ENCODE data around the gene CPNE9. TPM values are rescaled to one million over a fixed set of nuclear protein-coding genes. Genes with fewer than 3 reads are reported as not detected.

The CPNE9 gene
- total and polyA plus RNA-seq, 2 donors from 2014 or later, result 0.16 to 0.19 TPM

DNA sequence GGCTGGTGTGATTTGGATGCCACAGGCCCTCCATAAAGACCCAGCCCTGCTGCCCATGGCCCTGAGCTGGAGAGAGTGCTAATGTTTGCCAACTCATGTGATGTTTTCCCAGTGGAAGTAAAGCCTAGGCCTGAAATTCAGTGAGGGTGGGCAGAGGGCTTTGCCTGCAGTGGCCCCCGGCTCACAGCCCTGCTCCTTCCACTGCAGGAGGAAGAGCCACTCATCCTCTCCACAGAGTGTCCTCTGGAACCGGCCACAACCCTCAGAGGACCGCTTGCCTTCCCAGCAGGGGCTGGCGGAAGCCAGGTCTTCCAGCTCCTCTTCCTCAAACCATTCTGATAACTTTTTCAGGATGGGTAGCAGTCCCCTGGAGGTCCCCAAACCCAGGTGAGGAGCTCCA lies 13.9 kb upstream of the CPNE9 start:
- TF ChIP-seq, protein P1, sequence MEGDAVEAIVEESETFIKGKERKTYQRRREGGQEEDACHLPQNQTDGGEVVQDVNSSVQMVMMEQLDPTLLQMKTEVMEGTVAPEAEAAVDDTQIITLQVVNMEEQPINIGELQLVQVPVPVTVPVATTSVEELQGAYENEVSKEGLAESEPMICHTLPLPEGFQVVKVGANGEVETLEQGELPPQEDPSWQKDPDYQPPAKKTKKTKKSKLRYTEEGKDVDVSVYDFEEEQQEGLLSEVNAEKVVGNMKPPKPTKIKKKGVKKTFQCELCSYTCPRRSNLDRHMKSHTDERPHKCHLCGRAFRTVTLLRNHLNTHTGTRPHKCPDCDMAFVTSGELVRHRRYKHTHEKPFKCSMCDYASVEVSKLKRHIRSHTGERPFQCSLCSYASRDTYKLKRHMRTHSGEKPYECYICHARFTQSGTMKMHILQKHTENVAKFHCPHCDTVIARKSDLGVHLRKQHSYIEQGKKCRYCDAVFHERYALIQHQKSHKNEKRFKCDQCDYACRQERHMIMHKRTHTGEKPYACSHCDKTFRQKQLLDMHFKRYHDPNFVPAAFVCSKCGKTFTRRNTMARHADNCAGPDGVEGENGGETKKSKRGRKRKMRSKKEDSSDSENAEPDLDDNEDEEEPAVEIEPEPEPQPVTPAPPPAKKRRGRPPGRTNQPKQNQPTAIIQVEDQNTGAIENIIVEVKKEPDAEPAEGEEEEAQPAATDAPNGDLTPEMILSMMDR (IDR thresholded peaks at IDR 0.05; ENCODE audit: borderline replicate concordance, extremely low read depth, insufficient read depth), result no peak
- DNase-seq, result peak in 1 of 5 donors; percentile 38
- Histone ChIP-seq H3K36me3 (ENCODE audit: control insufficient read depth in 2 of 3, insufficient read depth in 3 of 3, low read length in 3 of 3) (peaks cover 0 to 87% (median 71%) of the 10 kb centered on the region in 3 donors), H3K27ac (ENCODE audit: low read depth in 2 of 2, low read length in 2 of 2) (no peak overlapping the region), H3K9ac (ENCODE audit: low read length in 3 of 3) (no peak overlapping the region), H3K27me3 (ENCODE audit: control insufficient read depth, insufficient read depth, low read length) (no peaks in the 10 kb centered on the region), H3K4me1 (ENCODE audit: control insufficient read depth in 2 of 3, insufficient read depth in 2 of 3, low read depth in 1 of 3, low read length in 3 of 3) (no peaks in the 10 kb centered on the region), H3K9me3 (ENCODE audit: control insufficient read depth in 2 of 3, insufficient read depth in 1 of 3, low read length in 3 of 3) (no peaks in the 10 kb centered on the region), H3K4me3 (ENCODE audit: low read length in 3 of 3) (no peak overlapping the region)
- intact Hi-C loops (cut with DNase I), result no loop called here
- no peak for FAIRE-seq

DNA sequence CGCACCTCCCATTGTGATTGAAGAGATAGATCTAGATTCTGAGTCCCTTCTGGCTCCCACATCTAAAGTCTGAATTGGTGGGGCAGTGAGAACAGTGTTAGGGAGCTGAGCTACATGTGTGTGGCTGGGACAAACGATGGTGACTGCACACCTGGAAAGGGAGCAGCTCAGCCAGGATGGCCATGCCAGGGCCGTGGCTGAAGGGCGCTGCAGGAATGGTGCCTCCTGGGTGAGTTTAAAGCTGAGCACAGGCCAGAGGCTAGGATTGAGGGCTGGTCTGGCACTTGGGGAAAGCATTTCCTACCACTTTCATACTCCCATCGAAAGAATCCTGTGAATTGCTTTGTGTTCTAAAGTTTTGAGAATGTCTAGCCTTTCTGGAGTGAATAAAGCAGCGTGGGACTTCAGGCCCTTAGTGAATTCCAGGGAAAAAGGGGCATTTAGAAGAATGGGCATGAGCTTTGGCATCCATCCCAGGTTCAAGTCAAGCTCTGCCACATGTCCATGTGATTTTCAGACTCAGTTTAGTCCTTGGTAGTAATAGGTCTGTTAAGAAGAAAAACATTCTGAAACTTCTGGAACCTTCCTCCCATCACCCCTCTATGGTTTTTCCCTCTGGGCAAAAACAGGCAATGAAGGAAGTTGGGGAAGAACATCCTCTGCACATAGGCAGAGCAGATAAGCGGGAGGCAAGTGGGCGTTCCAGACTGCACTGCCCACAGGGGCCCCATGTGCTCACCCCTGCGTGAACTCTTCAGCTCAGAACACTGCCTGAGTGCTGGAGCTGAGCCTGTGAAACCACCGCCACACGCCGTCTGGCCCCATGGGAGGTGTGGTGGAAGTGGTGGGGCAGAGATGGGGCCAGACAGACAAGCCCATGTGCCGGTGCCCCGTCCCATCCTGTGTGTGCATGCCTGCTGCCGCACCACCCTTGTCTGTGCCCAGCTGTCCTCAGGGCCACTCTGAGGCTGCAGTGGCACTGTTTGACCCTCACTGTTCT lies 12.9 kb upstream of the CPNE9 start:
- H3K9me3 ChIP-seq (ENCODE audit: control insufficient read depth in 2 of 3, insufficient read depth in 1 of 3, low read length in 3 of 3), result no peaks in the 10 kb centered on the region
- peaks cover 0 to 87% (median 64%) of the 10 kb centered on the region in 3 donors for H3K36me3 ChIP-seq (ENCODE audit: control insufficient read depth in 2 of 3, insufficient read depth in 3 of 3, low read length in 3 of 3)
- DNase-seq (peak in 1 of 5 donors; percentile 54), FAIRE-seq (no peak)
- no peaks in the 10 kb centered on the region for H3K27me3 ChIP-seq (ENCODE audit: control insufficient read depth, insufficient read depth, low read length)
- intact Hi-C loops (cut with DNase I), result no loop called here
- no peak overlapping the region for H3K9ac ChIP-seq (ENCODE audit: low read length in 3 of 3)
- no peak overlapping the region for H3K27ac ChIP-seq (ENCODE audit: low read depth in 2 of 2, low read length in 2 of 2)
- no peak overlapping the region for H3K4me3 ChIP-seq (ENCODE audit: low read length in 3 of 3)
- TF ChIP-seq, protein P1 (IDR thresholded peaks at IDR 0.05; ENCODE audit: borderline replicate concordance, extremely low read depth, insufficient read depth), result no peak
- H3K4me1 ChIP-seq (ENCODE audit: control insufficient read depth in 2 of 3, insufficient read depth in 2 of 3, low read depth in 1 of 3, low read length in 3 of 3), result no peaks in the 10 kb centered on the region

DNA sequence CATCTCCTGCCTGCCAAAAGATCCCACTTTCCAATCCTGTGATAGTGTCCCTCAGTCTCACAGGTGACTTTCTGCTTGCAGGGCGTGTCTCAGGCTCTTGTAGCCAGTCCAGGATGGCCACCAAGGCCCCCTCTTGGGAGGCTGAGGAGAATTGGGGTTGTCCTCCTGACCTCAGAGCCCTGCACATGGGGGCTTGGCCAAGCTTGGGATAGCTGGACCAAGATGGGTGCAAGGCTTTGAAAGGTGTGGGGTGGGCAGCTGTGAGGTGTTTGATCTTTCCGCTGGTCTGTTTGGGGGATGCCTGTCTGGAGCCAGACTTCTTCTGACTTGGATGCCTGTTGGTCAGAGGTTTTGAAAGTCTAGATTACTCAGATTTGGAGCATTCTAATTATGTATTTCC lies 12.0 kb upstream of the CPNE9 start:
- peaks cover 0 to 83% (median 63%) of the 10 kb centered on the region in 3 donors for H3K36me3 ChIP-seq (ENCODE audit: control insufficient read depth in 2 of 3, insufficient read depth in 3 of 3, low read length in 3 of 3)
- FAIRE-seq (no peak), DNase-seq (peak in 1 of 5 donors; percentile 26)
- H3K4me1 ChIP-seq (ENCODE audit: control insufficient read depth in 2 of 3, insufficient read depth in 2 of 3, low read depth in 1 of 3, low read length in 3 of 3), result no peaks in the 10 kb centered on the region
- H3K27me3 ChIP-seq (ENCODE audit: control insufficient read depth, insufficient read depth, low read length), result no peaks in the 10 kb centered on the region
- no peak overlapping the region for H3K4me3 ChIP-seq (ENCODE audit: low read length in 3 of 3)
- no peak overlapping the region for H3K27ac ChIP-seq (ENCODE audit: low read depth in 2 of 2, low read length in 2 of 2)
- H3K9me3 ChIP-seq (ENCODE audit: control insufficient read depth in 2 of 3, insufficient read depth in 1 of 3, low read length in 3 of 3), result no peaks in the 10 kb centered on the region
- TF ChIP-seq, protein P1 (IDR thresholded peaks at IDR 0.05; ENCODE audit: borderline replicate concordance, extremely low read depth, insufficient read depth), result no peak
- intact Hi-C loops (cut with DNase I), result no loop called here
- no peak overlapping the region for H3K9ac ChIP-seq (ENCODE audit: low read length in 3 of 3)
